H1 (cell line): ENCODE data around the gene AOPEP. TPM values are rescaled to one million over a fixed set of nuclear protein-coding genes. Genes with fewer than 3 reads are reported as not detected.

Experiments used
- BRCA1 ChIP-seq: IDR thresholded peaks from 2 replicates; pipeline ENCODE4 v1.6.1; 2012; ENCODE audit warnings: low read depth, low read length, improper control_type of control experiment
- CBX5 ChIP-seq: fragments of 300-800, 300-1000 bp; sonication (generic); IDR thresholded peaks from 2 replicates; pipeline ENCODE4 v1.7.1; 2016; ENCODE audit warnings: antibody characterized with exemption, low read length, low read depth
- CTCF ChIP-seq, 3 experiments: IDR thresholded peaks; 1 replicate in 2 of 3; 2 replicates in 1 of 3; pipeline versions ENCODE4 v1.5.1 to v1.6.1; 2011; ENCODE audit warnings: low read length in 3 of 3, mild to moderate bottlenecking in 3 of 3, inconsistent platforms in 2 of 3, low read depth in 1 of 3, moderate library complexity in 1 of 3; ENCODE audit not compliant: insufficient read depth in 1 of 3; ENCODE audit errors: control extremely low read depth in 1 of 3
- RAD21 ChIP-seq, 2 experiments: IDR thresholded peaks in 1 of 2; conservative IDR thresholded peaks in 1 of 2; 2 replicates each; pipeline ENCODE4 v1.6.1; 2011; ENCODE audit warnings: low read depth in 2 of 2, low read length in 2 of 2, improper control_type of control experiment in 1 of 2, inconsistent platforms in 1 of 2, mild to moderate bottlenecking in 1 of 2, moderate library complexity in 1 of 2
- SRF ChIP-seq: IDR thresholded peaks from 2 replicates; pipeline ENCODE4 v1.6.1; 2011; ENCODE audit warnings: mild to moderate bottlenecking, low read depth, low read length, moderate library complexity
- polyA plus RNA-seq, 7 experiments: library from polyadenylated mRNA; depleted of rRNA in 3 of 7; stranded (reverse) in 5 of 7; unstranded in 2 of 7; fragments of >200 nt in 5 of 7; fragments of 200-250 nt in 2 of 7; gene quantifications; 1 replicate in 5 of 7; 2 replicates in 1 of 7; 4 replicates in 1 of 7; pipeline versions ENCODE4 v1.2.1 to v1.2.3, GENCODE V29; 2011 to 2013; ENCODE audit warnings: missing spikeins in 2 of 7, mixed read lengths in 2 of 7
- total RNA-seq: library from RNA; stranded (reverse); fragmentation: NEBNext Ultra II Directional; extraction: Animal tissue kit (Norgen Biotek cat#: 25700); gene quantifications from 2 replicates; pipeline ENCODE4 v1.2.1, GENCODE V29; 2021

AOPEP gene
- total and polyA plus RNA-seq, 2 of the 8 experiments (the other 6 are each of a cell fraction or from before 2014, with no cell fraction given) = 6.1 to 14.3 TPM

DNA sequence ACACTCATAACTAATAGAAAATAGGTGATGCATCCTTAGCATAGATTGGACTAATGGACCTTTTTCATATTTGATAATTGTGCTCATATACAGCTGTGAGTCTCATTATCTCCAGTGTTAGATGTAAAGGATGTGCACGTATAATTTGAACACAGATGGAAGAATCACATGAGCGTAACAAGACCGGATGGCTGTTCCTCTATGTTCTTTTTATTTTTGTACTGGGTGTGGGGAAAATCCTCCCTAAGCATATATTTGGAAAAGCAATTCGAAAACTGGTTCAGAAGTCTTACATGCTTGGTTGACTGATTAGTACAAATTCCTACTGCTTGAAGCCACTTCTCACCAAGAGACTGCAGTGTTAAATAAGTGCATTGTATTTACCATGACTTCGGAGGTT is 230.2 kb downstream of the AOPEP start (continued):
- no peak for TF ChIP-seq CTCF (IDR thresholded peaks at IDR 0.05; ENCODE audit: control extremely low read depth in 1 of 3, insufficient read depth in 1 of 3, low read depth in 1 of 3, low read length in 3 of 3)
- no peak for TF ChIP-seq BRCA1
- TF ChIP-seq SRF = no peak
- TF ChIP-seq RAD21 (IDR thresholded peaks at IDR 0.05 in 1 of 2, conservative IDR thresholded peaks at IDR 0.05 in 1 of 2; ENCODE audit: low read depth in 2 of 2, low read length in 2 of 2) = no peak
- no peak for TF ChIP-seq CBX5
